Measurements from ENCODE around the gene COMT. TPM values are rescaled to one million over a fixed set of nuclear protein-coding genes. Genes with fewer than 3 reads are reported as not detected.
A peak's percentile ranks its signal among the peaks of the same experiment; 100 is the strongest.

Gene COMT
- total and polyA plus RNA-seq, 9 of the 15 experiments (the other 6 are each of a cell fraction or from before 2014, with no cell fraction given), result 12.5 to 351 (median 155) TPM

GRCh38 chr22:19928207-19928606 lies 13.4 kb upstream of the COMT start (continued):
- TF ChIP-seq EHMT2 (IDR thresholded peaks at IDR 0.05), result 0 out of 2 replicates have a peak, but pooled peaks have one; percentile 7
- no peak for TF ChIP-seq ZSCAN32 (CRISPR knock-in tag; IDR thresholded peaks at IDR 0.05)
- no peak for TF ChIP-seq CHCHD3 (CRISPR knock-in tag; IDR thresholded peaks at IDR 0.05)
- no peak for TF ChIP-seq MBD2 (IDR thresholded peaks at IDR 0.05; ENCODE audit: borderline replicate concordance, low read depth)
- TF ChIP-seq GTF2E2 (tag; IDR thresholded peaks at IDR 0.05), result no peak
- no peak for TF ChIP-seq LEF1 (IDR thresholded peaks at IDR 0.05)
- TF ChIP-seq ETV6 (IDR thresholded peaks at IDR 0.05; ENCODE audit: borderline replicate concordance in 1 of 2, low read depth in 2 of 2, low read length in 1 of 2), result no peak
- peak; percentile 28; the same call in 1 of the 2 replicates for TF ChIP-seq ETV6 (CRISPR knock-in tag; IDR thresholded peaks at IDR 0.05; ENCODE audit: borderline replicate concordance)
- TF ChIP-seq TBP (optimal IDR thresholded peaks at IDR 0.05; ENCODE audit: low read depth, low read length), result no peak
- TF ChIP-seq PHF21A (IDR thresholded peaks at IDR 0.05; ENCODE audit: borderline replicate concordance, low read depth), result no peak

- 83% methylated on average over 21 of the region's 21 CpGs for WGBS (ENCODE audit: insufficient coverage, low coverage, missing lambda C conversion rate)
- H3K27me3 ChIP-seq (ENCODE audit: control insufficient read depth in 2 of 2, insufficient read depth in 2 of 2, low read length in 2 of 2), result no peaks in the 10 kb centered on the region
- H4K20me1 ChIP-seq (replicated peaks; ENCODE audit: control insufficient read depth, insufficient read depth, low read length), result peaks cover 4% of the 10 kb centered on the region; the same call in 1 of the 2 replicates
- no peak overlapping the region for H2AFZ ChIP-seq (ENCODE audit: low read depth, low read length)
- ChIA-PET POLR2A (interaction anchor here (0.6 to 2.0 kb wide), 8 partner anchors 8 to 494 kb away, joined by 3 to 10 read pairs (median 4); partner anchors contain the start of genes COMT and TXNRD2), CTCF (ENCODE audit: low intra/inter-chr PET ratio) (no interaction called here)
- FAIRE-seq (no peak), ATAC-seq (peak; percentile 7; the same call in 2 of the 3 replicates), DNase-seq (ENCODE audit: extremely low read depth in 1 of 4, low spot score in 3 of 4) (no peak)
- H3K4me2 ChIP-seq (ENCODE audit: insufficient read depth, low read length), result no peak overlapping the region
- H3K4me1 ChIP-seq (replicated peaks in 1 of 2; ENCODE audit: control insufficient read depth in 2 of 2, insufficient read depth in 2 of 2, low read length in 2 of 2), result peaks cover 2 to 19% of the 10 kb centered on the region in 2 experiments; a peak in 3 of 5 replicates
- H3K9ac ChIP-seq (ENCODE audit: insufficient read depth in 1 of 2, low read depth in 2 of 2, low read length in 2 of 2), result peak overlapping the region in 1 of 2 experiments; percentile 74; a peak in 2 of 4 replicates
- H3K27ac ChIP-seq (ENCODE audit: extremely low read depth, low read depth, low read length), result no peak overlapping the region
- H3K79me2 ChIP-seq (ENCODE audit: control insufficient read depth, insufficient read depth, low read length), result no peaks in the 10 kb centered on the region
- peaks cover 8% of the 10 kb centered on the region for H3K9me1 ChIP-seq (ENCODE audit: control insufficient read depth, insufficient read depth, low read length)
- in situ Hi-C loops (cut with MboI) (no loop called here), intact Hi-C loops (cut with micrococcal nuclease) (no loop called here)
- no peak overlapping the region for H3K4me3 ChIP-seq
- BruUV-seq (replicated peaks), result no TSS peak
- no peaks in the 10 kb centered on the region for H3K9me3 ChIP-seq (replicated peaks; ENCODE audit: control insufficient read depth, insufficient read depth, low read depth, low read length)
- no peaks in the 10 kb centered on the region for H3K36me3 ChIP-seq (ENCODE audit: control insufficient read depth, insufficient read depth, low read length)
- TF ChIP-seq, protein P1, sequence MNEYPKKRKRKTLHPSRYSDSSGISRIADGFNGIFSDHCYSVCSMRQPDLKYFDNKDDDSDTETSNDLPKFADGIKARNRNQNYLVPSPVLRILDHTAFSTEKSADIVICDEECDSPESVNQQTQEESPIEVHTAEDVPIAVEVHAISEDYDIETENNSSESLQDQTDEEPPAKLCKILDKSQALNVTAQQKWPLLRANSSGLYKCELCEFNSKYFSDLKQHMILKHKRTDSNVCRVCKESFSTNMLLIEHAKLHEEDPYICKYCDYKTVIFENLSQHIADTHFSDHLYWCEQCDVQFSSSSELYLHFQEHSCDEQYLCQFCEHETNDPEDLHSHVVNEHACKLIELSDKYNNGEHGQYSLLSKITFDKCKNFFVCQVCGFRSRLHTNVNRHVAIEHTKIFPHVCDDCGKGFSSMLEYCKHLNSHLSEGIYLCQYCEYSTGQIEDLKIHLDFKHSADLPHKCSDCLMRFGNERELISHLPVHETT (CRISPR knock-in tag; conservative IDR thresholded peaks at IDR 0.05 in 1 of 2, IDR thresholded peaks at IDR 0.05 in 1 of 2), result no peak
- TF ChIP-seq NFE2 (IDR thresholded peaks at IDR 0.05; ENCODE audit: low read depth) (no peak), CAMTA2 (CRISPR knock-in tag; conservative IDR thresholded peaks at IDR 0.05) (0 out of 2 replicates have a peak, but pooled peaks have one; percentile 29), OTX1 (CRISPR knock-in tag; IDR thresholded peaks at IDR 0.05) (no peak), PRDM10 (IDR thresholded peaks at IDR 0.05; ENCODE audit: partially characterized antibody) (no peak)
These were observed 11.7 kb upstream of the COMT start for GRCh38 chr22:19929586-19930550.
